Esophagus squamous epithelium (tissue), 4 donors: ENCODE results near the gene MYLK3.

Source experiments
- CTCF ChIP-seq, 6 experiments: fragments of 450-650 bp in 4 of 6; fragments of 200-600 bp in 2 of 6; sonication (generic) in 2 of 6; IDR thresholded peaks; one replicate each; pipeline ENCODE4 v1.5.1; 2016 to 2019; ENCODE audit warnings: antibody characterized with exemption in 6 of 6, mild to moderate bottlenecking in 4 of 6, moderate library complexity in 4 of 6
- POLR2A ChIP-seq, 4 donors: fragments of 450-650 bp; IDR thresholded peaks; one replicate each; pipeline ENCODE4 v1.6.1; 2017; ENCODE audit warnings: antibody characterized with exemption in 4 of 4, mild to moderate bottlenecking in 4 of 4, moderate library complexity in 3 of 4

DNA sequence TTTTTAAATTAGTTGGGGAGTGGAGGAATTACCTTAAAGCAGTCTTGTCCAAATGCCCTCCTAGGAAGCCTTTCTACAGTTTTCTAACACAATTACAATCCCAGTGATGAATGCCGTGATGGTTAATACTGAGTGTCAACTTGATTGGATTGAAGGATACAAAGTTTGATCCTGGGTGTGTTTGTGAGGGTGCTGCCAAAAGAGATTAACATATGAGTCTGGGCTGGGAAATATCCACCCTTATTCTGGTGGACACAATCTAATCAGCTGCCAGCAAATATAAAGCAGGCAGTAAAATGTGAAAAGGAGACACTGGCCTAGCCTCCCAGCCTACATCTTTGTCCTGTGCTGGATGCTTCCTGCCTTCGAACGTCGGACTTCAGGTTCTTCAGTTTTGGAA, 46.5 kb downstream of the MYLK3 start:
- TF ChIP-seq POLR2A (IDR thresholded peaks at IDR 0.05): no peak
- TF ChIP-seq CTCF (IDR thresholded peaks at IDR 0.05): no peak
